ENCODE measurements around the gene KRT86. TPM values are rescaled to one million over a fixed set of nuclear protein-coding genes. Genes with fewer than 3 reads are reported as not detected.

Gene KRT86
- total and polyA plus RNA-seq, 7 donors: 0.25 to 0.60 TPM; not detected in 5

GRCh38 chr12:52252728-52253343 lies 21.6 kb upstream of the KRT86 start:
- TF ChIP-seq POLR2AphosphoS5 (IDR thresholded peaks at IDR 0.05) (no peak), POLR2A (IDR thresholded peaks at IDR 0.05) (no peak)
- TF ChIP-seq, protein P1, sequence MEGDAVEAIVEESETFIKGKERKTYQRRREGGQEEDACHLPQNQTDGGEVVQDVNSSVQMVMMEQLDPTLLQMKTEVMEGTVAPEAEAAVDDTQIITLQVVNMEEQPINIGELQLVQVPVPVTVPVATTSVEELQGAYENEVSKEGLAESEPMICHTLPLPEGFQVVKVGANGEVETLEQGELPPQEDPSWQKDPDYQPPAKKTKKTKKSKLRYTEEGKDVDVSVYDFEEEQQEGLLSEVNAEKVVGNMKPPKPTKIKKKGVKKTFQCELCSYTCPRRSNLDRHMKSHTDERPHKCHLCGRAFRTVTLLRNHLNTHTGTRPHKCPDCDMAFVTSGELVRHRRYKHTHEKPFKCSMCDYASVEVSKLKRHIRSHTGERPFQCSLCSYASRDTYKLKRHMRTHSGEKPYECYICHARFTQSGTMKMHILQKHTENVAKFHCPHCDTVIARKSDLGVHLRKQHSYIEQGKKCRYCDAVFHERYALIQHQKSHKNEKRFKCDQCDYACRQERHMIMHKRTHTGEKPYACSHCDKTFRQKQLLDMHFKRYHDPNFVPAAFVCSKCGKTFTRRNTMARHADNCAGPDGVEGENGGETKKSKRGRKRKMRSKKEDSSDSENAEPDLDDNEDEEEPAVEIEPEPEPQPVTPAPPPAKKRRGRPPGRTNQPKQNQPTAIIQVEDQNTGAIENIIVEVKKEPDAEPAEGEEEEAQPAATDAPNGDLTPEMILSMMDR (IDR thresholded peaks at IDR 0.05): no peak
- no peak overlapping the region for H3K27ac ChIP-seq
- H3K4me3 ChIP-seq: no peak overlapping the region
- DNase-seq: no peak
- no peaks in the 10 kb centered on the region for H3K36me3 ChIP-seq
- H3K4me1 ChIP-seq: peaks cover 0 to 24% (median 20%) of the 10 kb centered on the region in 4 donors
- 93 to 95% methylated on average over 11 of the region's 11 CpGs for WGBS, 2 donors
- no peaks in the 10 kb centered on the region for H3K9me3 ChIP-seq
- intact Hi-C loops (cut with DNase I): no loop called here
- H3K27me3 ChIP-seq: peaks cover 0 to 23% (median 11%) of the 10 kb centered on the region in 3 donors

- DNase-seq: peak; percentile 52
- TF ChIP-seq POLR2AphosphoS5 (IDR thresholded peaks at IDR 0.05) (no peak), POLR2A (IDR thresholded peaks at IDR 0.05) (no peak), EP300 (IDR thresholded peaks at IDR 0.05) (no peak)
- TF ChIP-seq, protein P1 (IDR thresholded peaks at IDR 0.05): no peak
- peaks cover 0 to 24% (median 18%) of the 10 kb centered on the region in 4 donors for H3K4me1 ChIP-seq
- no peak overlapping the region for H3K4me3 ChIP-seq
- no peaks in the 10 kb centered on the region for H3K36me3 ChIP-seq
- intact Hi-C loops (cut with DNase I): no loop called here
- no peaks in the 10 kb centered on the region for H3K9me3 ChIP-seq
- no peak overlapping the region for H3K27ac ChIP-seq
- H3K27me3 ChIP-seq: peaks cover 0 to 30% (median 15%) of the 10 kb centered on the region in 3 donors
- WGBS, 2 donors: 89 to 94% methylated on average over 14 of the region's 14 CpGs
Observed at GRCh38 chr12:52253391-52254179, 20.9 kb upstream of the KRT86 start.

DNA sequence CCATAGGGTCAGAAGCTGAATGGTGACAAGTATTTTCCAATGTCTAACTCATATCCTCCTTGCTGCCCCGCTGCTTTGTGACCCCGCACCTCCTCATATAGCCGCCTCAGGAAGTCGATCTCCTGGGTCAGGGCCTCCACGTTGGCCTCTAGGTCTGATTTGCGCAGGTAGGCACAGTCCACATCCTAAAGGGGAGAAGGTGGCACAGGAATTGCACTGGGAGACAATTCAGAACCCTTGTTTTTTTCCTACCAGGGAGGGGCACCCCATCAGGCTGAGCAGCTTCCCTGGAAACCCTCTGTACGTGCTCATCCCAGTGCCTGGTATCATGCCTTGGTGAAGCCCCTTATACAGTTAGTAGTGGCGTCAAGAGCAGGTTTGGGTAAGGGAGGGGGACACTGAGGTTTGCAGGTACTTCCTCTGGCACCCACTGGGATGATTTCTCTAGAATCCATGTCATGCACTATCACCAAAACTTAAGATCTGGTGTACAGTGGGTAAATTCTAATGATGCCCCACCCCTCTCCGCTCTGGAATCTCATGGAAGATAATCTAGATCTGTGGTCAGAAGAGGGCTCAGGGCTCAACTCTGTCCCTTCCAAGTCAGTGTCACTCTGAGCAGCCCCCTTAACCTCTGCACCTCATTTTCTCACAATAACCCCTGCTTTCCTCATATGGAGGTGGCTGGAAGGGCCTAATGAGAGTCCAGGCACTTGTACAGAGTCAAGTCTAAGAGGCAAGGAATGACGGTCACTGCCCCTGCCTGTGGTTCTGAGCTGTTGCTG lies 20.1 kb upstream of the KRT86 start:
- intact Hi-C loops (cut with DNase I): no loop called here
- 90 to 92% methylated on average over 10 of the region's 10 CpGs for WGBS, 2 donors
- Histone ChIP-seq H3K27ac (no peak overlapping the region), H3K4me1 (peaks cover 0 to 21% (median 12%) of the 10 kb centered on the region in 4 donors), H3K9me3 (no peaks in the 10 kb centered on the region), H3K36me3 (no peaks in the 10 kb centered on the region), H3K27me3 (peaks cover 0 to 37% (median 18%) of the 10 kb centered on the region in 3 donors), H3K4me3 (no peak overlapping the region)
- no peak for TF ChIP-seq POLR2A (IDR thresholded peaks at IDR 0.05)
- DNase-seq: peak; percentile 26

DNA sequence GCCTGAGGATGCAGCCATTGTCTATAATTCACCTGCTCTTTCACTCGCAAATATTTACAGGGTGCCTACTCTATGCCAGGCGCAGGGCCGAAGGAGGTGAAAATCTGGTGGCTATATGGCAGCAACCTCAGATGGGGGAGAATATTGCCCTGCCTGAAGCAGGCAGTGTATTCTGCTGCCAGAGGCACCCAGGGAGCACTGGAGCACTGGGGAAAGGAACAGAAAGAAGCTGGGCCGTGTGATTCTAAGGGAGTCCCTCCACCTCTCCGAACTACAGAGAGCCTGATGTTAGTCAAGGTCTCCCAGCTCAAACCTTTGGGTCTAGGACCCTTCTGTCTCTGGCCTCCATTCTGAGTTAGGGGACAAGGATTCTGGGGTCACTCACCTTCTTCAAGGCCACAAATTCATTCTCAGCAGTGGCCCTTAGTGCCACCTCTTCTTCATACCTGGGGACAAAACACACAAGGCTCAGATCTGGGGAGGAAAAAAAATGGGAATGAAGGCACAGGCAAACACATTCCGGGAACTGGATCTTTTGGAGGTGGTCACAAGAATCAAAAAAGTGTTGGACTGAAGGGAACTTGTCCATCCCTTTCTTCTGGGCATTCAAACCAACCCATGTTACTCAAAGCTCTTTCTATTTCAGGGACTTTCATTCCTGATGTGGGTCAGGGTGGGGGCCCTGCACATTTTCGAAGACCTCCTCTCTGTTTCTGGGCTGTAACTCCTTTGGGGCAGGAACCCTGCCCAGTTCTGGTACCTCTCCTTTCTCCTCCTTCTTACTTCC lies 19.3 kb upstream of the KRT86 start:
- 74 to 92% methylated on average over 7 of the region's 7 CpGs for WGBS, 2 donors
- no peak for DNase-seq
- TF ChIP-seq, protein P1 (IDR thresholded peaks at IDR 0.05): no peak
- no peak for TF ChIP-seq EP300 (IDR thresholded peaks at IDR 0.05)
- no peak for TF ChIP-seq POLR2A (IDR thresholded peaks at IDR 0.05)
- TF ChIP-seq POLR2AphosphoS5 (IDR thresholded peaks at IDR 0.05): no peak

More for the DNA sequence above, 19.3 kb upstream of the KRT86 start:
- Histone ChIP-seq H3K27me3 (peaks cover 0 to 38% (median 18%) of the 10 kb centered on the region in 3 donors), H3K27ac (no peak overlapping the region), H3K9me3 (no peaks in the 10 kb centered on the region), H3K36me3 (no peaks in the 10 kb centered on the region), H3K4me3 (no peak overlapping the region), H3K4me1 (peaks cover 0 to 13% (median 8%) of the 10 kb centered on the region in 4 donors)
- intact Hi-C loops (cut with DNase I): no loop called here
